ENCODE results near the gene DDX27.

DDX27 gene

GRCh38 chr20:49248879-49249665 lies 29.9 kb downstream of the DDX27 start:
- DNase-seq: no peak

GRCh38 chr20:49252556-49253350 lies 33.5 kb downstream of the DDX27 start:
- DNase-seq: no peak

GRCh38 chr20:49256261-49256660 lies 37.0 kb downstream of the DDX27 start:
- no peak for DNase-seq

GRCh38 chr20:49259284-49259683 lies 40.1 kb downstream of the DDX27 start:
- no peak for DNase-seq

GRCh38 chr20:49259799-49260198 lies 40.6 kb downstream of the DDX27 start:
- no peak for DNase-seq

- DNase-seq: no peak
These were observed 41.0 kb downstream of the DDX27 start for GRCh38 chr20:49260218-49260617.

- DNase-seq: no peak
These were observed 42.0 kb downstream of the DDX27 start for GRCh38 chr20:49261173-49261572.

- DNase-seq: no peak
These were observed 43.2 kb downstream of the DDX27 start for GRCh38 chr20:49262444-49262843.

GRCh38 chr20:49267327-49267726 lies 48.1 kb downstream of the DDX27 start:
- no peak for DNase-seq

GRCh38 chr20:49268600-49269365 lies 49.6 kb downstream of the DDX27 start:
- no peak for DNase-seq

- no peak for DNase-seq
These were observed 51.0 kb downstream of the DDX27 start for GRCh38 chr20:49270177-49270576.

GRCh38 chr20:49270736-49271135 lies 51.5 kb downstream of the DDX27 start:
- no peak for DNase-seq

- no peak for DNase-seq
These were observed 53.4 kb downstream of the DDX27 start for GRCh38 chr20:49272654-49273053.

GRCh38 chr20:49273696-49274277 lies 54.6 kb downstream of the DDX27 start:
- DNase-seq: no peak

GRCh38 chr20:49275216-49275615 lies 56.0 kb downstream of the DDX27 start:
- DNase-seq: no peak

GRCh38 chr20:49275636-49276035 lies 56.4 kb downstream of the DDX27 start:
- no peak for DNase-seq

- DNase-seq: no peak
These were observed 57.1 kb downstream of the DDX27 start for GRCh38 chr20:49276161-49276960.

GRCh38 chr20:49276961-49277785 lies 58.0 kb downstream of the DDX27 start:
- DNase-seq: no peak

GRCh38 chr20:49277786-49278035 lies 58.5 kb downstream of the DDX27 start:
- DNase-seq: no peak

- peak; percentile 99 for DNase-seq
These were observed 59.0 kb downstream of the DDX27 start, which contains the start of gene ZNFX1 for GRCh38 chr20:49278036-49278817. ZNFX1 (minus strand) TSS chr20:49278057; CDS start chr20:49275839, 2,218 bp downstream.
